Measurements from ENCODE around the gene RBPJL. TPM values are rescaled to one million over a fixed set of nuclear protein-coding genes. Genes with fewer than 3 reads are reported as not detected.

Gene RBPJL
- total RNA-seq, 2 donors from 2014 or later, result not detected

GRCh38 chr20:45336530-45337366, 30.1 kb downstream of the RBPJL start:
- no peak for DNase-seq
- H3K4me3 Mint-ChIP-seq, result no peak overlapping the region
- H3K4me1 Mint-ChIP-seq (ENCODE audit: low read depth), result no peaks in the 10 kb centered on the region
- no peak overlapping the region for H3K27ac Mint-ChIP-seq
- H3K9me3 Mint-ChIP-seq, result no peaks in the 10 kb centered on the region
- ATAC-seq (replicated peaks in 1 of 2), result no peak
- H3K36me3 Mint-ChIP-seq (ENCODE audit: insufficient read depth in 2 of 2), result peaks cover 3 to 6% of the 10 kb centered on the region in 2 donors
- H3K27me3 Mint-ChIP-seq (ENCODE audit: low read depth), result no peaks in the 10 kb centered on the region

- Mint-ChIP-seq H3K27ac (no peak overlapping the region), H3K36me3 (ENCODE audit: insufficient read depth in 2 of 2) (peaks cover 3 to 6% of the 10 kb centered on the region in 2 donors), H3K9me3 (no peaks in the 10 kb centered on the region), H3K4me1 (ENCODE audit: low read depth) (no peaks in the 10 kb centered on the region), H3K4me3 (no peak overlapping the region), H3K27me3 (ENCODE audit: low read depth) (no peaks in the 10 kb centered on the region)
- ATAC-seq (replicated peaks in 1 of 2), result no peak
- no peak for DNase-seq
Measured at GRCh38 chr20:45337367-45338120, 30.9 kb downstream of the RBPJL start.

GRCh38 chr20:45338121-45339030, 31.7 kb downstream of the RBPJL start:
- Mint-ChIP-seq H3K9me3 (no peaks in the 10 kb centered on the region), H3K4me3 (no peak overlapping the region), H3K36me3 (ENCODE audit: insufficient read depth in 2 of 2) (peaks cover 3 to 6% of the 10 kb centered on the region in 2 donors), H3K4me1 (ENCODE audit: low read depth) (no peaks in the 10 kb centered on the region), H3K27ac (no peak overlapping the region), H3K27me3 (ENCODE audit: low read depth) (no peaks in the 10 kb centered on the region)
- ATAC-seq (replicated peaks in 1 of 2), result no peak
- DNase-seq, result no peak

GRCh38 chr20:45339084-45339483, 32.4 kb downstream of the RBPJL start:
- H3K27ac Mint-ChIP-seq, result no peak overlapping the region
- no peaks in the 10 kb centered on the region for H3K27me3 Mint-ChIP-seq (ENCODE audit: low read depth)
- no peak overlapping the region for H3K4me3 Mint-ChIP-seq
- peaks cover 3 to 6% of the 10 kb centered on the region in 2 donors for H3K36me3 Mint-ChIP-seq (ENCODE audit: insufficient read depth in 2 of 2)
- ATAC-seq (replicated peaks in 1 of 2) (no peak), DNase-seq (no peak)
- peaks cover 4% of the 10 kb centered on the region for H3K4me1 Mint-ChIP-seq (ENCODE audit: low read depth)
- H3K9me3 Mint-ChIP-seq, result no peaks in the 10 kb centered on the region

GRCh38 chr20:45339799-45340198, 33.2 kb downstream of the RBPJL start:
- ATAC-seq (replicated peaks in 1 of 2), result no peak
- H3K4me3 Mint-ChIP-seq, result no peak overlapping the region
- peaks cover 11% of the 10 kb centered on the region for H3K4me1 Mint-ChIP-seq (ENCODE audit: low read depth)
- peaks cover 3 to 6% of the 10 kb centered on the region in 2 donors for H3K36me3 Mint-ChIP-seq (ENCODE audit: insufficient read depth in 2 of 2)
- no peak overlapping the region for H3K27ac Mint-ChIP-seq
- H3K9me3 Mint-ChIP-seq, result no peaks in the 10 kb centered on the region
- H3K27me3 Mint-ChIP-seq (ENCODE audit: low read depth), result no peaks in the 10 kb centered on the region
- no peak for DNase-seq

- no peaks in the 10 kb centered on the region for H3K27me3 Mint-ChIP-seq (ENCODE audit: low read depth)
- ATAC-seq (replicated peaks in 1 of 2) (no peak), DNase-seq (no peak)
- no peak overlapping the region for H3K27ac Mint-ChIP-seq
- peaks cover 16% of the 10 kb centered on the region for H3K4me1 Mint-ChIP-seq (ENCODE audit: low read depth)
- H3K9me3 Mint-ChIP-seq, result no peaks in the 10 kb centered on the region
- peaks cover 3% of the 10 kb centered on the region in 2 donors for H3K36me3 Mint-ChIP-seq (ENCODE audit: insufficient read depth in 2 of 2)
- no peak overlapping the region for H3K4me3 Mint-ChIP-seq
Measured at GRCh38 chr20:45340236-45340847, 33.7 kb downstream of the RBPJL start.

- Mint-ChIP-seq H3K36me3 (ENCODE audit: insufficient read depth in 2 of 2) (peaks cover 1 to 6% of the 10 kb centered on the region in 2 donors), H3K4me3 (no peak overlapping the region)
- no peak for ATAC-seq (replicated peaks in 1 of 2)
Measured at GRCh38 chr20:45340951-45341350, 34.3 kb downstream of the RBPJL start.

GRCh38 chr20:45341579-45341938, 34.9 kb downstream of the RBPJL start:
- Mint-ChIP-seq H3K4me3 (no peak overlapping the region), H3K9me3 (no peaks in the 10 kb centered on the region), H3K4me1 (ENCODE audit: low read depth) (peaks cover 28% of the 10 kb centered on the region), H3K36me3 (ENCODE audit: insufficient read depth in 2 of 2) (peaks cover 3 to 6% of the 10 kb centered on the region in 2 donors), H3K27ac (no peak overlapping the region), H3K27me3 (ENCODE audit: low read depth) (no peaks in the 10 kb centered on the region)
- DNase-seq (no peak), ATAC-seq (replicated peaks in 1 of 2) (no peak)

More at GRCh38 chr20:45340951-45341350, 34.3 kb downstream of the RBPJL start:
- no peak overlapping the region for H3K27ac Mint-ChIP-seq
- peaks cover 22% of the 10 kb centered on the region for H3K4me1 Mint-ChIP-seq (ENCODE audit: low read depth)
- no peaks in the 10 kb centered on the region for H3K27me3 Mint-ChIP-seq (ENCODE audit: low read depth)
- no peaks in the 10 kb centered on the region for H3K9me3 Mint-ChIP-seq
- no peak for DNase-seq

- H3K27me3 Mint-ChIP-seq (ENCODE audit: low read depth), result no peaks in the 10 kb centered on the region
- DNase-seq, result no peak
- H3K27ac Mint-ChIP-seq, result no peak overlapping the region
- no peak overlapping the region for H3K4me3 Mint-ChIP-seq
- H3K4me1 Mint-ChIP-seq (ENCODE audit: low read depth), result peaks cover 35% of the 10 kb centered on the region
- no peak for ATAC-seq (replicated peaks in 1 of 2)
- H3K36me3 Mint-ChIP-seq (ENCODE audit: insufficient read depth in 2 of 2), result peaks cover 6 to 7% of the 10 kb centered on the region in 2 donors
- no peaks in the 10 kb centered on the region for H3K9me3 Mint-ChIP-seq
Measured at GRCh38 chr20:45341939-45342854, 35.6 kb downstream of the RBPJL start.

- no peaks in the 10 kb centered on the region for H3K9me3 Mint-ChIP-seq
- peaks cover 7 to 8% of the 10 kb centered on the region in 2 donors for H3K36me3 Mint-ChIP-seq (ENCODE audit: insufficient read depth in 2 of 2)
- no peak overlapping the region for H3K27ac Mint-ChIP-seq
- no peaks in the 10 kb centered on the region for H3K27me3 Mint-ChIP-seq (ENCODE audit: low read depth)
- H3K4me3 Mint-ChIP-seq, result no peak overlapping the region
- DNase-seq, result no peak
- H3K4me1 Mint-ChIP-seq (ENCODE audit: low read depth), result peaks cover 40% of the 10 kb centered on the region
- ATAC-seq (replicated peaks in 1 of 2), result no peak
Measured at GRCh38 chr20:45342855-45343531, 36.4 kb downstream of the RBPJL start.

- Mint-ChIP-seq H3K9me3 (no peaks in the 10 kb centered on the region), H3K4me1 (ENCODE audit: low read depth) (peaks cover 43% of the 10 kb centered on the region), H3K27me3 (ENCODE audit: low read depth) (no peaks in the 10 kb centered on the region), H3K4me3 (no peak overlapping the region), H3K27ac (no peak overlapping the region), H3K36me3 (ENCODE audit: insufficient read depth in 2 of 2) (peaks cover 7 to 8% of the 10 kb centered on the region in 2 donors)
- DNase-seq (no peak), ATAC-seq (replicated peaks in 1 of 2) (no peak)
Measured at GRCh38 chr20:45343532-45344167, 37.0 kb downstream of the RBPJL start.
